Smooth muscle cell (in vitro differentiated cells): Measurements from ENCODE around the gene FCHO2. TPM values are rescaled to one million over a fixed set of nuclear protein-coding genes. Genes with fewer than 3 reads are reported as not detected.

ENCODE experiments used
- DNase-seq: peaks from one replicate; lab custom pipeline; 2025; ENCODE audit not compliant: unreplicated experiment; lab: John Stamatoyannopoulos, UW
- H2AFZ ChIP-seq: fragments of 200-600 bp; sonication (generic); 2 replicates; pipeline ENCODE4 v1.6.0; 2016; ENCODE audit warnings: antibody characterized with exemption, low read depth, mild to moderate bottlenecking
- H3F3A ChIP-seq: fragments of 200-600 bp; sonication (generic); 2 replicates; pipeline ENCODE4 v1.6.0; 2017; ENCODE audit warnings: antibody characterized with exemption, low read depth
- H3K27ac ChIP-seq: fragments of 200-600 bp; sonication (generic); 2 replicates; pipeline ENCODE4 v1.5.1; 2016; ENCODE audit warnings: low read depth, mild to moderate bottlenecking
- H3K27me3 ChIP-seq: fragments of 200-600 bp; sonication (generic); 2 replicates; pipeline ENCODE4 v1.6.1; 2016; ENCODE audit warnings: low read depth, mild to moderate bottlenecking
- H3K36me3 ChIP-seq: fragments of 200-600 bp; sonication (generic); 2 replicates; pipeline ENCODE4 v1.5.1; 2016; ENCODE audit warnings: low read depth
- H3K4me1 ChIP-seq: fragments of 200-600 bp; sonication (generic); 2 replicates; pipeline ENCODE4 v1.5.1; 2016; ENCODE audit warnings: low read depth
- H3K4me2 ChIP-seq: fragments of 200-600 bp; sonication (generic); 2 replicates; pipeline ENCODE4 v1.6.0; 2016; ENCODE audit warnings: mild to moderate bottlenecking
- H3K4me3 ChIP-seq: fragments of 200-600 bp; sonication (generic); 2 replicates; pipeline ENCODE4 v1.5.1; 2016; ENCODE audit warnings: mild to moderate bottlenecking
- H3K79me2 ChIP-seq: fragments of 200-600 bp; sonication (generic); 2 replicates; pipeline ENCODE4 v1.6.0; 2016; ENCODE audit warnings: low read depth, mild to moderate bottlenecking
- H3K9ac ChIP-seq: fragments of 200-600 bp; sonication (generic); 2 replicates; pipeline ENCODE4 v1.6.0; 2016; ENCODE audit warnings: low read depth
- H3K9me3 ChIP-seq: fragments of 200-600 bp; sonication (generic); replicated peaks from 2 replicates; pipeline ENCODE4 v1.5.1; 2016; ENCODE audit warnings: low read depth
- H4K20me1 ChIP-seq: fragments of 200-600 bp; sonication (generic); 2 replicates; pipeline ENCODE4 v1.6.0; 2016; ENCODE audit warnings: low read depth
- WGBS: methylation state at CpG from one replicate; pipeline ENCODE4 v1.1.7; 2016; ENCODE audit warnings: low lambda C conversion rate; 5-methylcytosine and 5-hydroxymethylcytosine counted together
- polyA plus RNA-seq: library from polyadenylated mRNA; unstranded; fragments of >200 nt; fragmentation: Nextera tagmentation; extraction: Ambion mirVana; gene quantifications from 2 replicates; pipeline ENCODE4 v1.2.1, GENCODE V29; 2016
- total RNA-seq: library from RNA; depleted of rRNA; stranded (reverse); fragments of >200 nt; gene quantifications from 2 replicates; pipeline ENCODE4 v1.2.3, GENCODE V29; 2014
- TF ChIP-seq, protein P1 (sequence below): fragments of 200-600 bp; sonication (generic); IDR thresholded peaks from 2 replicates; pipeline ENCODE4 v1.5.1; 2017; ENCODE audit warnings: borderline replicate concordance, mild to moderate bottlenecking, antibody characterized with exemption; ENCODE audit not compliant: insufficient read depth, poor library complexity, severe bottlenecking

Gene FCHO2, protein sequence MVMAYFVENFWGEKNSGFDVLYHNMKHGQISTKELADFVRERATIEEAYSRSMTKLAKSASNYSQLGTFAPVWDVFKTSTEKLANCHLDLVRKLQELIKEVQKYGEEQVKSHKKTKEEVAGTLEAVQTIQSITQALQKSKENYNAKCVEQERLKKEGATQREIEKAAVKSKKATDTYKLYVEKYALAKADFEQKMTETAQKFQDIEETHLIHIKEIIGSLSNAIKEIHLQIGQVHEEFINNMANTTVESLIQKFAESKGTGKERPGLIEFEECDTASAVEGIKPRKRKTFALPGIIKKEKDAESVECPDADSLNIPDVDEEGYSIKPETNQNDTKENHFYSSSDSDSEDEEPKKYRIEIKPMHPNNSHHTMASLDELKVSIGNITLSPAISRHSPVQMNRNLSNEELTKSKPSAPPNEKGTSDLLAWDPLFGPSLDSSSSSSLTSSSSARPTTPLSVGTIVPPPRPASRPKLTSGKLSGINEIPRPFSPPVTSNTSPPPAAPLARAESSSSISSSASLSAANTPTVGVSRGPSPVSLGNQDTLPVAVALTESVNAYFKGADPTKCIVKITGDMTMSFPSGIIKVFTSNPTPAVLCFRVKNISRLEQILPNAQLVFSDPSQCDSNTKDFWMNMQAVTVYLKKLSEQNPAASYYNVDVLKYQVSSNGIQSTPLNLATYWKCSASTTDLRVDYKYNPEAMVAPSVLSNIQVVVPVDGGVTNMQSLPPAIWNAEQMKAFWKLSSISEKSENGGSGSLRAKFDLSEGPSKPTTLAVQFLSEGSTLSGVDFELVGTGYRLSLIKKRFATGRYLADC
- total RNA-seq (16.1 and 27.8 TPM in 2 replicates), polyA plus RNA-seq (4.9 and 6.0 TPM in 2 replicates)

DNA sequence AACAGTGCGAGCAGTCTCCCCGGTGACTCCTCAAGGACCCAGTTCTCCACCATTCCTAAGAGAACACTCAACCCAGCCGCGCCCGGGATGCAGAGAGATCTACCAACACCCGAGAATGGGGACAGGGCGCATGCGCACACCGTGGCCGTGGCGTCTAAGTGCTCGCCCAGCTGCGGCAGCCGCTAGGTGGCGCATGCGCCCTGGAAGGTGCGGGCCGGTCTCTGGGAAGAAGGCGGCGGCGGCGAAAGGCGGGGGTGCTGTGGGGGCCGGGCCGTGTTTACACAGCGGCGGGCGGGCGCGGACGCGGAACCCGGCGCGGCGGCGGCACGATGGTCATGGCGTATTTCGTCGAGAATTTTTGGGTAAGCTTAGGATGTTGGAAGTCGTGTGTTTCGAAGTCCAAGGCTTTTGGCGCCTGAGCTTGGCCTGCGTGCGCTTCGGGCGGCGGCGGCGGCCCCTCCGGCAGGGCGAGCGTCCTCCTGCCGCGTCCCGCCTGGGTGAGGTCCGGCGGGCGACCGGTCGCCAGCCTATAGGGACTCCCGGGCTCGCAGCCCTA lies at the start of gene FCHO2:
FCHO2 (plus strand) TSS at position 274 of the 556 bp plus-strand sequence; CDS start at position 330, 56 bp downstream.
- under 1% methylated on average over 60 of the region's 64 CpGs for WGBS
- Histone ChIP-seq H3F3A (peaks cover 3% of the 10 kb centered on the region), H3K4me1 (peaks cover 21% of the 10 kb centered on the region), H3K9ac (peak within 1 kb of the TSS; percentile 90), H3K36me3 (no peaks in the 10 kb centered on the region), H2AFZ (peak within 1 kb of the TSS; percentile 96), H3K4me2 (peak within 1 kb of the TSS; percentile 97), H3K9me3 (no peaks in the 10 kb centered on the region), H4K20me1 (peaks cover 36% of the 10 kb centered on the region), H3K27me3 (no peaks in the 10 kb centered on the region), H3K4me3 (peak within 1 kb of the TSS; percentile 96), H3K79me2 (peaks cover 42% of the 10 kb centered on the region), H3K27ac (peak within 1 kb of the TSS; percentile 94)
- peak; percentile 95 for DNase-seq
- TF ChIP-seq, protein P1, sequence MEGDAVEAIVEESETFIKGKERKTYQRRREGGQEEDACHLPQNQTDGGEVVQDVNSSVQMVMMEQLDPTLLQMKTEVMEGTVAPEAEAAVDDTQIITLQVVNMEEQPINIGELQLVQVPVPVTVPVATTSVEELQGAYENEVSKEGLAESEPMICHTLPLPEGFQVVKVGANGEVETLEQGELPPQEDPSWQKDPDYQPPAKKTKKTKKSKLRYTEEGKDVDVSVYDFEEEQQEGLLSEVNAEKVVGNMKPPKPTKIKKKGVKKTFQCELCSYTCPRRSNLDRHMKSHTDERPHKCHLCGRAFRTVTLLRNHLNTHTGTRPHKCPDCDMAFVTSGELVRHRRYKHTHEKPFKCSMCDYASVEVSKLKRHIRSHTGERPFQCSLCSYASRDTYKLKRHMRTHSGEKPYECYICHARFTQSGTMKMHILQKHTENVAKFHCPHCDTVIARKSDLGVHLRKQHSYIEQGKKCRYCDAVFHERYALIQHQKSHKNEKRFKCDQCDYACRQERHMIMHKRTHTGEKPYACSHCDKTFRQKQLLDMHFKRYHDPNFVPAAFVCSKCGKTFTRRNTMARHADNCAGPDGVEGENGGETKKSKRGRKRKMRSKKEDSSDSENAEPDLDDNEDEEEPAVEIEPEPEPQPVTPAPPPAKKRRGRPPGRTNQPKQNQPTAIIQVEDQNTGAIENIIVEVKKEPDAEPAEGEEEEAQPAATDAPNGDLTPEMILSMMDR = peak; percentile 72

GRCh38 chr5:72906806-72907205 lies 49.0 kb upstream of the FCHO2 start:
- Histone ChIP-seq H3K9ac (no peak overlapping the region), H3K4me2 (no peak overlapping the region), H3K36me3 (peaks cover 57% of the 10 kb centered on the region), H3K9me3 (no peaks in the 10 kb centered on the region), H3K4me3 (no peak overlapping the region), H3K27ac (no peak overlapping the region), H3K79me2 (no peaks in the 10 kb centered on the region), H3F3A (peaks cover 12% of the 10 kb centered on the region), H3K27me3 (no peaks in the 10 kb centered on the region), H2AFZ (no peak overlapping the region), H4K20me1 (peaks cover 13% of the 10 kb centered on the region), H3K4me1 (no peaks in the 10 kb centered on the region)
- DNase-seq = no peak
- TF ChIP-seq, protein P1 = no peak

DNA sequence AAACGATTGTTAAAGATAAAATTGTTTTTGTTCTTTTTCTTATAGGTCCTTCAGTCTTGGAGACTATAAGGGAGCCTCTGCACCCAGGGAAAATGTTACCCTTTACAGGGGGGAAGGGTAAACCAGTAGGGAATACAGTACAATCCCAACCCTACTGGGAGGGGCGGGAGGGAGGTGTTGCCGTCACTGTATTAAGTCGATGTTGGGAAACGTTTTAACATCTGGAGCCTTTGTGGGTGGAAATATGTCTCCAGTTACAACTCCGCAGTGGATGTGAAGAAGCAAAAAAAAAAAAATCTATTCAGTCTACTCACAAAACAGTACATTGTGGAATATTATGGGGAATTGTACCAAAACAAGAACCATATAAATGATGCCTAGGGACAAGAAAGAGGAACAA lies 47.2 kb upstream of the FCHO2 start:
- Histone ChIP-seq H3K9ac (no peak overlapping the region), H3F3A (peaks cover 24% of the 10 kb centered on the region), H3K4me2 (no peak overlapping the region), H3K9me3 (no peaks in the 10 kb centered on the region), H4K20me1 (peaks cover 17% of the 10 kb centered on the region), H3K27me3 (no peaks in the 10 kb centered on the region), H3K27ac (no peak overlapping the region), H3K79me2 (no peaks in the 10 kb centered on the region), H2AFZ (no peak overlapping the region), H3K36me3 (peaks cover 41% of the 10 kb centered on the region), H3K4me1 (no peaks in the 10 kb centered on the region), H3K4me3 (no peak overlapping the region)
- no peak for DNase-seq
- WGBS = 91% methylated on average over 6 of the region's 6 CpGs
- TF ChIP-seq, protein P1 = no peak
